ENCODE data around the gene PEBP1.
A peak's percentile ranks its signal among the peaks of the same experiment; 100 is the strongest.
"Not testable (repeated sequence)": the region's sequence is repeated elsewhere in the genome, so short reads cannot be mapped to it uniquely, and the experiment has no call there.

Gene PEBP1

DNA sequence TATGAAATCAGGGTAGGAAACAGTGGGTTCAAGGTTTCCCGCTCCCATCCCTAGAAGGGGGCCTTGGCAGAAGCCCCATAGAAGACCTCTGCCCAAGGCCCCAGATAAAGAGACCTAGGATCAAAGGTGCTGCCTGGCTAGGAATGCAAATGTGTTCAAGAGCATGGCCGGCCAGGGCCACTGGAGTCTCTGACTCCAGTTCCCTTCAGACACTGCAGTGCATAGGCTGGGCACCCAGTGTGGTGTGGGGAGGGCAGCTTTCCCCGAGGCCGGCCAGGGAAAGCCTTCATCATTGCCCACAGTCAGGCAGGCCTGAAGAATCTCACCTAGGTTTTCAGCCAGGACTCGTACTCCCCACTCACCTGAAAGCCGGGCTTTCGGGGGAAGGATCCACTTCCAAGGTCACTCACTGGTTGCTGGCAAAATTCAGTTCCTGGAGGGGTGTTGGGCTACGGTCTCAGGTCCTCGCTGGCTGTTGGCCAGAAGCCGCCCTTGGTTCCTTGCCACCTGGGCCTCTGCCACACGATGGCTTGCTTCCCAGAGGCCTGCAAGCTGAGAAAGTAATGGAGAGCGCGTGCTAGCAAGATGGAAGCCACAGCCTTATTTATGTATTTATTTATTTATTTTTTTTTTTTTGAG, 9.7 kb upstream of the PEBP1 start:
- DNase-seq (ENCODE audit: low read depth) = no peak
- TF ChIP-seq, protein P1, sequence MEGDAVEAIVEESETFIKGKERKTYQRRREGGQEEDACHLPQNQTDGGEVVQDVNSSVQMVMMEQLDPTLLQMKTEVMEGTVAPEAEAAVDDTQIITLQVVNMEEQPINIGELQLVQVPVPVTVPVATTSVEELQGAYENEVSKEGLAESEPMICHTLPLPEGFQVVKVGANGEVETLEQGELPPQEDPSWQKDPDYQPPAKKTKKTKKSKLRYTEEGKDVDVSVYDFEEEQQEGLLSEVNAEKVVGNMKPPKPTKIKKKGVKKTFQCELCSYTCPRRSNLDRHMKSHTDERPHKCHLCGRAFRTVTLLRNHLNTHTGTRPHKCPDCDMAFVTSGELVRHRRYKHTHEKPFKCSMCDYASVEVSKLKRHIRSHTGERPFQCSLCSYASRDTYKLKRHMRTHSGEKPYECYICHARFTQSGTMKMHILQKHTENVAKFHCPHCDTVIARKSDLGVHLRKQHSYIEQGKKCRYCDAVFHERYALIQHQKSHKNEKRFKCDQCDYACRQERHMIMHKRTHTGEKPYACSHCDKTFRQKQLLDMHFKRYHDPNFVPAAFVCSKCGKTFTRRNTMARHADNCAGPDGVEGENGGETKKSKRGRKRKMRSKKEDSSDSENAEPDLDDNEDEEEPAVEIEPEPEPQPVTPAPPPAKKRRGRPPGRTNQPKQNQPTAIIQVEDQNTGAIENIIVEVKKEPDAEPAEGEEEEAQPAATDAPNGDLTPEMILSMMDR (IDR thresholded peaks at IDR 0.05; ENCODE audit: control insufficient read depth, insufficient read depth, low read depth, low read length, missing control alignments) = no peak
- no peak overlapping the region for H3K4me3 ChIP-seq (ENCODE audit: control insufficient read depth, low read depth, low read length)

DNA sequence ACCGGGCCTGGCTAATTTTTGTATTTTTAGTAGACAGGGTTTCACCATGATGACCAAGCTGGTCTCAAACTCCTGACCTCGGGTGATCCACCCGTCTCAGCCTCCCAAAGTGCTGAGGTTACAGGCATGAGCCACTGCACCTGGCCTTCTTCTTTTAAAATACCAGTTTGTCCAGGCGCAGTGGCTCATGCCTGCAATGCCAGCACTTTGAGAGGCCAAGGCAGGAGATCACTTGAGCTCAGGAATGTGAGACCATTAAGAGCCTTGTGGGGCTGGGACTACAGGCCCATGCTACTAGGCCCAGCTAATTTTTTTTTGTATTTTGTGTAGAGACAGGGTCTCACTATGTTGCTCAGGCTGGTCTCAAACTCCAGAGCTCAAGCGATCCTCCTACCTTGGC, 8.1 kb upstream of the PEBP1 start:
- DNase-seq (ENCODE audit: low read depth) = no peak
- TF ChIP-seq, protein P1 (IDR thresholded peaks at IDR 0.05; ENCODE audit: control insufficient read depth, insufficient read depth, low read depth, low read length, missing control alignments) = no peak
- no peak overlapping the region for H3K4me3 ChIP-seq (ENCODE audit: control insufficient read depth, low read depth, low read length)

DNA sequence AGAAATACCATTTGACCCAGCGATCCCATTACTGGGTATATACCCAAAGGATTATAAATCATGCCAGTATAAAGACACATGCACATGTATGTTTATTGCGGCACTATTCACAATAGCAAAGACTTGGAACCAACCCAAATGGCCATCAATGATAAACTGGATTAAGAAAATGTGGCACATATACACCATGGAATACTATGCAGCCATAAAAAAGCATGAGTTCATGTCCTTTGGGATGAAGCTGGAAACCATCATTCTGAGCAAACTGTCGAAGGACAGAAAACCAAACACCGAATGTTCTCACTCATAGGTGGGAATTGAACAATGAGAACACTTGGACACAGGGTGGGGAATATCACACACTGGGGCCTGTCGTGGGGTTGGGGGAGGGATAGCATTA, 6.5 kb upstream of the PEBP1 start:
- DNase-seq (ENCODE audit: low read depth); H3K4me3 ChIP-seq (ENCODE audit: control insufficient read depth, low read depth, low read length): not testable (repeated sequence)

DNA sequence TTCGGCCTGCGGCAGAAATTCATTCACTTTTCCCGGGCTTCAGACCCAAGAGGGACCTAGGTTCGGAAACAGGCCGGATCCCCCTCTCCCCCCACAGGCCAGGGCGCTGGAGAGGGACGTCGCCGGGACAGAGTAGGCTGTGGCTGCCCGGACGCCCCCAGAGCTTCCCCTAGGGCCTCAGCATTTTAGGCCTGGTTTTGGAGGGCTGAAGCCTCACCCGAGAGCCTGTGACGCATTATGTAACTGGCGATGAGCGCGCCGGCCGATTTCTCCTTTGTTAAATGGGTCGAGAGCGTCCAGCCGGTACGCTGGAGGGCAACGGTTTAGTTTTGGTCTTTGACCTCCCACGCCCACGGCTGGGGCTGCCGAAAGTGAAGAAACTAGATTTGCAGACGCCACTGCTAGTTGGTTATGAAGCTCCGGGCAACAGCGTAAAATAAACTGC, 657 bp downstream of the PEBP1 start:
- TF ChIP-seq, protein P1 (IDR thresholded peaks at IDR 0.05; ENCODE audit: control insufficient read depth, insufficient read depth, low read depth, low read length, missing control alignments) = no peak
- DNase-seq (ENCODE audit: low read depth) = no peak
- peak overlapping the region; percentile 87 for H3K4me3 ChIP-seq (ENCODE audit: control insufficient read depth, low read depth, low read length)

DNA sequence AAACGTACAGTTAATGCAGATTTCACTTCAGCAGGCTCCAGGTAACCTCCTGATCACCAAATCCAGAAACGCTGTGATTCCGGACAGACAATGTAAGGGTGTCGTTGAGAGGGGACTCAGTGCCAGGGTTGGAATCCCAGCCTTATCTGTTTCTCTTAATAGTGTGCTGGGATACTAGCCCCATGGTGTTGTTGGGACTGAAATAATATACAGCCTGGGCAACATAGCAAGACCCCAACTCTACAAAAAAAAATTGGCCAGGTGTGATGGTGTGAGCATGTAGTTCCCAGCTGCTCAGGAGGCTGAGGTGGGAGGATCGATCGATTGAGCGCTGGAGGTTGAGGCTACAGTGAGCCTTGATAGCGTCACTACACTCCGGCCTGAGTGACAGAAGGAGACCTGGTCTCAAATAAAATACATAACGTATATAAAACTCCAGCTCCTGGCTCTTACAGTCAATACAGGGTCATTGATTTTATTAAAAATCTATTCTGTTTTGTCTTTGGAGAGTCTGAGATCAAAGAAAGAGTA, 1.3 kb downstream of the PEBP1 start:
- H3K4me3 ChIP-seq (ENCODE audit: control insufficient read depth, low read depth, low read length) = peak overlapping the region; percentile 87
- TF ChIP-seq, protein P1 (IDR thresholded peaks at IDR 0.05; ENCODE audit: control insufficient read depth, insufficient read depth, low read depth, low read length, missing control alignments) = no peak
- no peak for DNase-seq (ENCODE audit: low read depth)

DNA sequence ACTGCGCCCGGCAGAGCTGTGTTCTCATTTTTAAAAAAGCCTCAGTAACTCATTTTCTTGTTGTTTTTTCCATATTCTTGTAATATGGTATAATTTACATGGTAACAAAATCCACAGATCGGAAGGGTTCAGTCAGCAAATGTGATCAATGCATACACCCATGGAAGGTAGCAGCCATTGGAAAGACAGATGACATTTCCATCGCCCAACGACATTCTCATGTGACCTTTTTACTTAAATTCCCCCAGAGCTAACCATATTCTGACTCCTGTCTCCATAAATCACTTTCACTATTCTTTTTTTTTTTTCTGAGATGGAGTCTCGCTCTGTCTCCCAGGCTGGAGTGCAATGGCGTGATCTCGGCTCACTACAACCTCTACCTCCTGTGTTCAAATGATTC, 4.9 kb downstream of the PEBP1 start:
- DNase-seq (ENCODE audit: low read depth) = no peak
- H3K4me3 ChIP-seq (ENCODE audit: control insufficient read depth, low read depth, low read length) = no peak overlapping the region
- TF ChIP-seq, protein P1 (IDR thresholded peaks at IDR 0.05; ENCODE audit: control insufficient read depth, insufficient read depth, low read depth, low read length, missing control alignments) = no peak

DNA sequence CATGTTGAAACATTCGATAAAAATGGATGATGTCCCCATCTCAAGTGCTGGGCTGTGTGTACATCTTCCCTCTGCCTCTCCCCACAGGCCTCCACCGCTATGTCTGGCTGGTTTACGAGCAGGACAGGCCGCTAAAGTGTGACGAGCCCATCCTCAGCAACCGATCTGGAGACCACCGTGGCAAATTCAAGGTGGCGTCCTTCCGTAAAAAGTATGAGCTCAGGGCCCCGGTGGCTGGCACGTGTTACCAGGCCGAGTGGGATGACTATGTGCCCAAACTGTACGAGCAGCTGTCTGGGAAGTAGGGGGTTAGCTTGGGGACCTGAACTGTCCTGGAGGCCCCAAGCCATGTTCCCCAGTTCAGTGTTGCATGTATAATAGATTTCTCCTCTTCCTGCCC, 8.6 kb downstream of the PEBP1 start:
- H3K4me3 ChIP-seq (ENCODE audit: control insufficient read depth, low read depth, low read length) = no peak overlapping the region
- no peak for DNase-seq (ENCODE audit: low read depth)
- TF ChIP-seq, protein P1 (IDR thresholded peaks at IDR 0.05; ENCODE audit: control insufficient read depth, insufficient read depth, low read depth, low read length, missing control alignments) = no peak

Measured in AG09309 (cell line).